ENCODE measurements around the gene WNK2.
"Not testable (repeated sequence)": the region's sequence is repeated elsewhere in the genome, so short reads cannot be mapped to it uniquely, and the experiment has no call there.

WNK2 gene

DNA sequence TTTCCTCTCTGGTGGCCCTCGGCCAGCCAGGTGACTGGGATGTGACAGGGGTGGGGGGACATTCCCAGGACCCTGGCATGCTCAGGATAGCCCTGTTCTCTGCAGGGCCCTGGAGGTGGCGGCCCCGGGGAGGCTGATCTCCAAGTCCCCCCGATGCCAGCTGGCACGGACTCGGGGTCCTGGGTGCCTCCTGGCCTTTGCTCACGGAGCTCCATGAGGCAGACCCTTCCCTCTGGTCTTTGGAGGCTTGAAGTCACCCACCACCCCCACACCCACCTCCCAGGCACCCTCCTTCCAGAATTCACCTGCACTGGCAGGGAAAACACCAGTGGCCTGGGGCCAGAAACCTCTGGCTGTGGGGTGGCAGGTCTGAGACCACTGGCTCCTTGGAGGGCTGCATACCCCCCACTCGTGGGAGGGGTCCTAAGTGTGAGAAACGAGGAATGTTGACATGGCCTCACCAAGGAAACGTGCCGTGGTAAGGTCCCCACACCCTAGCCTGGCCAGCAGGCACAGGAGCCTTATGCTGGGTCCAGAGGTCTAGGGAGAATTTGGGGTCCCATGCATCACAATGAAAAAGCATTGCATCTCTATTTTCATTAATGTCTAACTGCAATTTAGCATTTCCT is 136.8 kb downstream of the WNK2 start:
- no CpG with 5 or more reads among the region's 11 CpGs for WGBS, 2 donors (ENCODE audit: extremely low coverage in 2 of 2, insufficient read length in 2 of 2, insufficient replicate concordance in 1 of 2)
- no peak overlapping the region for H3K9ac ChIP-seq (ENCODE audit: low read depth, low read length, poor library complexity)
- peak overlapping the region; percentile 44 for H3K18ac ChIP-seq (ENCODE audit: low read length)
- no peaks in the 10 kb centered on the region for H3K27me3 ChIP-seq (ENCODE audit: control insufficient read depth in 3 of 3, insufficient read depth in 3 of 3, low read depth in 1 of 3, low read length in 3 of 3)
- H3K4ac ChIP-seq (ENCODE audit: low read length), result no peak overlapping the region
- H2BK5ac ChIP-seq (ENCODE audit: low read length), result no peak overlapping the region
- H3K14ac ChIP-seq (ENCODE audit: low read length), result peak overlapping the region; percentile 8
- no peaks in the 10 kb centered on the region for H3K9me3 ChIP-seq (replicated peaks in 1 of 2; ENCODE audit: control insufficient read depth in 2 of 2, insufficient read depth in 1 of 2, low read depth in 1 of 2, low read length in 2 of 2)
- H3K4me3 ChIP-seq (ENCODE audit: low read length in 2 of 2), result no peak overlapping the region
- no peak overlapping the region for H4K8ac ChIP-seq (ENCODE audit: low read depth, low read length)
- H2AK5ac ChIP-seq (ENCODE audit: low read depth, low read length), result no peak overlapping the region
- no peak overlapping the region for H2BK120ac ChIP-seq (ENCODE audit: low read depth, low read length)
- H3K4me2 ChIP-seq (ENCODE audit: insufficient read depth, low read length, poor library complexity, severe bottlenecking), result no peak overlapping the region
- H3K27ac ChIP-seq (replicated peaks; ENCODE audit: low read length), result no peak overlapping the region
- DNase-seq (ENCODE audit: low spot score), result no peak
- H2AFZ ChIP-seq (ENCODE audit: low read length), result no peak overlapping the region
- H4K91ac ChIP-seq (ENCODE audit: low read depth, low read length, poor library complexity), result no peak overlapping the region
- no peak overlapping the region for H3K23ac ChIP-seq (ENCODE audit: low read depth, low read length, poor library complexity)
- no peaks in the 10 kb centered on the region for H3K4me1 ChIP-seq (ENCODE audit: control insufficient read depth in 2 of 2, insufficient read depth in 1 of 2, low read depth in 1 of 2, low read length in 2 of 2)
- H2BK12ac ChIP-seq (ENCODE audit: low read length), result no peak overlapping the region
- H2BK15ac ChIP-seq (ENCODE audit: low read length), result no peak overlapping the region
- H3K79me1 ChIP-seq (ENCODE audit: low read depth, low read length), result peaks cover 1% of the 10 kb centered on the region
- H3K36me3 ChIP-seq (replicated peaks in 1 of 2; ENCODE audit: control insufficient read depth in 2 of 2, insufficient read depth in 2 of 2, low read length in 2 of 2), result no peaks in the 10 kb centered on the region

DNA sequence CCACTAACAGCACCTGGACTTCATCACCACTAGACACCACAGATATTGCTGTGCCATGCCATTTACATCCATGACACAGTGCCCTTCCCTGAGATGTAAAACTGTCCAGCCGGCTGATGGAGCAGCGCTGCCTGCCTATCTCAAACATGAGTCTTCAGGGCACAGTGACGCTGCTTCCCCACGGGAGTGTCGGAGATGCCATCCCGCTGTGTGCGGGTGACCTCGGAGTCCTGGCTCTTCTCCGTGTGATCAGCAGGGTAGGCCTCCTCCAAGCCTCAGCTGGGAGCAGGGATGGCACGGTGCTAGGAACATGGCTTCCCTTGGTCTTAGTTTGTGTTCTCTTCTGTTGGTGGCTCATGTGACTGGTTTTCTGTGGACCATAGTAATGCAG is 137.3 kb downstream of the WNK2 start:
- H2BK5ac ChIP-seq (ENCODE audit: low read length), result no peak overlapping the region
- H2BK12ac ChIP-seq (ENCODE audit: low read length), result no peak overlapping the region
- no peaks in the 10 kb centered on the region for H3K9me3 ChIP-seq (replicated peaks in 1 of 2; ENCODE audit: control insufficient read depth in 2 of 2, insufficient read depth in 1 of 2, low read depth in 1 of 2, low read length in 2 of 2)
- H3K23ac ChIP-seq (ENCODE audit: low read depth, low read length, poor library complexity), result no peak overlapping the region
- peak overlapping the region; percentile 5 for H4K91ac ChIP-seq (ENCODE audit: low read depth, low read length, poor library complexity)
- H3K4me1 ChIP-seq (ENCODE audit: control insufficient read depth in 2 of 2, insufficient read depth in 1 of 2, low read depth in 1 of 2, low read length in 2 of 2), result no peaks in the 10 kb centered on the region
- H3K36me3 ChIP-seq (replicated peaks in 1 of 2; ENCODE audit: control insufficient read depth in 2 of 2, insufficient read depth in 2 of 2, low read length in 2 of 2), result no peaks in the 10 kb centered on the region
- no peak for DNase-seq (ENCODE audit: low spot score)
- no peak overlapping the region for H3K14ac ChIP-seq (ENCODE audit: low read length)
- no peak overlapping the region for H3K27ac ChIP-seq (replicated peaks; ENCODE audit: low read length)
- H2AFZ ChIP-seq (ENCODE audit: low read length), result no peak overlapping the region
- peaks cover 1% of the 10 kb centered on the region for H3K79me1 ChIP-seq (ENCODE audit: low read depth, low read length)
- no peaks in the 10 kb centered on the region for H3K27me3 ChIP-seq (ENCODE audit: control insufficient read depth in 3 of 3, insufficient read depth in 3 of 3, low read depth in 1 of 3, low read length in 3 of 3)
- H3K4ac ChIP-seq (ENCODE audit: low read length), result no peak overlapping the region
- H2AK5ac ChIP-seq (ENCODE audit: low read depth, low read length), result no peak overlapping the region
- H3K4me2 ChIP-seq (ENCODE audit: insufficient read depth, low read length, poor library complexity, severe bottlenecking), result no peak overlapping the region
- no peak overlapping the region for H2BK120ac ChIP-seq (ENCODE audit: low read depth, low read length)
- no peak overlapping the region for H3K18ac ChIP-seq (ENCODE audit: low read length)
- H4K8ac ChIP-seq (ENCODE audit: low read depth, low read length), result no peak overlapping the region
- no CpG with 5 or more reads among the region's 10 CpGs for WGBS, 2 donors (ENCODE audit: extremely low coverage in 2 of 2, insufficient read length in 2 of 2, insufficient replicate concordance in 1 of 2)
- no peak overlapping the region for H3K4me3 ChIP-seq (ENCODE audit: low read length in 2 of 2)
- H2BK15ac ChIP-seq (ENCODE audit: low read length), result no peak overlapping the region
- H3K9ac ChIP-seq (ENCODE audit: low read depth, low read length, poor library complexity), result no peak overlapping the region

DNA sequence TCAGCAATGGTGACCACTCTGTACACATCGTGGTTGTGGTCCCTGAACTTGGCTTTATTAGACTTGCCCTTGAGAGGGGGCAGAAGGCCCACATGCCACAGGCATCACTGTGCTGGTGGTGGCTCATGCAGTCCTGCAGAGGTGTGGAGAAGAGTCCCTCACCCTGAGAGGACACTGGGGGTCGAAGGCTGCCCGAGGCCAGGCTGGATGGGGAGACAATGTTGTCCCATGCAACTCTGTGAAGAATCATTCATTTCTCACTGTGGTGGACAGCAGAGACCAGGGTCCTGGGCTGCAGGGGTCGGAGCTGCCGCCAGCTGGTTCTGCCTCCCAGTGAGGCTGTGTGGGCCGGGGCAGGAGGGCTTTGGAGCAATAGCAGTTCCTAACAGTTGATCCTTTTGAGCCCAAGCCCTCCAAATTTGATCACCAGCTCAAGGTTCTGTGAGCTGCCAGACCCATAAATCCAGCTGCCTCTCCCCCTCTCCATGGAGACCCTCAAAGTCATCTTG is 139.6 kb downstream of the WNK2 start:
- not testable (repeated sequence) for H3K9ac ChIP-seq (ENCODE audit: low read depth, low read length, poor library complexity); H3K36me3 ChIP-seq (replicated peaks in 1 of 2; ENCODE audit: control insufficient read depth in 2 of 2, insufficient read depth in 2 of 2, low read length in 2 of 2); H3K79me1 ChIP-seq (ENCODE audit: low read depth, low read length); H3K23ac ChIP-seq (ENCODE audit: low read depth, low read length, poor library complexity); H3K4me3 ChIP-seq (ENCODE audit: low read length in 2 of 2); H3K27me3 ChIP-seq (ENCODE audit: control insufficient read depth in 3 of 3, insufficient read depth in 3 of 3, low read depth in 1 of 3, low read length in 3 of 3); H3K27ac ChIP-seq (replicated peaks; ENCODE audit: low read length); H3K4me1 ChIP-seq (ENCODE audit: control insufficient read depth in 2 of 2, insufficient read depth in 1 of 2, low read depth in 1 of 2, low read length in 2 of 2); H2BK5ac ChIP-seq (ENCODE audit: low read length); H4K91ac ChIP-seq (ENCODE audit: low read depth, low read length, poor library complexity); DNase-seq (ENCODE audit: low spot score); H2BK120ac ChIP-seq (ENCODE audit: low read depth, low read length); H3K9me3 ChIP-seq (replicated peaks in 1 of 2; ENCODE audit: control insufficient read depth in 2 of 2, insufficient read depth in 1 of 2, low read depth in 1 of 2, low read length in 2 of 2); H2BK12ac ChIP-seq (ENCODE audit: low read length); H3K18ac ChIP-seq (ENCODE audit: low read length); H3K4ac ChIP-seq (ENCODE audit: low read length); H2AFZ ChIP-seq (ENCODE audit: low read length); H3K4me2 ChIP-seq (ENCODE audit: insufficient read depth, low read length, poor library complexity, severe bottlenecking); H2BK15ac ChIP-seq (ENCODE audit: low read length); H2AK5ac ChIP-seq (ENCODE audit: low read depth, low read length); H4K8ac ChIP-seq (ENCODE audit: low read depth, low read length)
- no CpG with 5 or more reads among the region's 6 CpGs for WGBS, 2 donors (ENCODE audit: extremely low coverage in 2 of 2, insufficient read length in 2 of 2, insufficient replicate concordance in 1 of 2)
- peak overlapping the region; percentile 8 for H3K14ac ChIP-seq (ENCODE audit: low read length)

DNA sequence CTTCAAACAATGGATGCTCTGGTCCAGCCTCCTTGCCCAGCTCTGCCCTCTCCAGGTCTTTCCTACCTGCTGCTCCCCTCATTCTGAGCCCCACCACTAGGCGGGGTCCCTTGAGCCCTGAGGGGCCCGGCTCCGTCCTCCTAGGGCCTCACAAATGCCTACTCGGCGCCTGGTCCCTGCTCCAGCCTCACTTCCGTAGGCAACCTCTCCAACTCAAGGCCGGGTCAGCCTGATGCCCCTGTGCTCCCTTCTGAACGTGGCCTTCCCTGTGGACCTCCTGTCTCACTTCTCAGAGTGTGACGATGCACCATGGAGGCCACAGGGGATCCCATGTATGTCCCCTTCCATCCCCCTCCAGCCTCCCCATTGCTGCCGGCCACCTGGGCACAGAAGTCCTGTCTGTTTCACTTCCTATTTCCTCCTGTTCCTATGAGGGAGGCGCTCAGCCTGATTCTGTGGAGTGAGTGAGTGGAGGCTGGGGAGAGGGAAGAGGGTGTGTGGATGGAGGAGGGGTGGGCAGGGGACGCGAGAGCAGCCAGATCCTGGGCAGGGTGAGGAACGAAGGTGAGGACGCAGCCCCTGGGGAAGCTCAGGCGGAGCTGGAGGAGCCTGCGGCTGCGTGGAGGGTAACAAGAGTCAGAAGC is 140.4 kb downstream of the WNK2 start:
- no CpG with 5 or more reads among the region's 18 CpGs for WGBS, 2 donors (ENCODE audit: extremely low coverage in 2 of 2, insufficient read length in 2 of 2, insufficient replicate concordance in 1 of 2)
- Histone ChIP-seq H2BK120ac (ENCODE audit: low read depth, low read length) (peak overlapping the region; percentile 56), H2BK5ac (ENCODE audit: low read length) (no peak overlapping the region), H3K18ac (ENCODE audit: low read length) (peak overlapping the region; percentile 13), H4K8ac (ENCODE audit: low read depth, low read length) (peak overlapping the region; percentile 43), H3K14ac (ENCODE audit: low read length) (no peak overlapping the region), H2BK12ac (ENCODE audit: low read length) (no peak overlapping the region), H3K4me1 (ENCODE audit: control insufficient read depth in 2 of 2, insufficient read depth in 1 of 2, low read depth in 1 of 2, low read length in 2 of 2) (no peaks in the 10 kb centered on the region), H3K36me3 (replicated peaks in 1 of 2; ENCODE audit: control insufficient read depth in 2 of 2, insufficient read depth in 2 of 2, low read length in 2 of 2) (no peaks in the 10 kb centered on the region), H3K9ac (ENCODE audit: low read depth, low read length, poor library complexity) (no peak overlapping the region), H3K9me3 (replicated peaks in 1 of 2; ENCODE audit: control insufficient read depth in 2 of 2, insufficient read depth in 1 of 2, low read depth in 1 of 2, low read length in 2 of 2) (no peaks in the 10 kb centered on the region), H3K27ac (replicated peaks; ENCODE audit: low read length) (no peak overlapping the region), H3K4me3 (ENCODE audit: low read length in 2 of 2) (no peak overlapping the region), H3K4ac (ENCODE audit: low read length) (no peak overlapping the region), H3K27me3 (ENCODE audit: control insufficient read depth in 3 of 3, insufficient read depth in 3 of 3, low read depth in 1 of 3, low read length in 3 of 3) (no peaks in the 10 kb centered on the region), H3K23ac (ENCODE audit: low read depth, low read length, poor library complexity) (no peak overlapping the region), H2AK5ac (ENCODE audit: low read depth, low read length) (peak overlapping the region; percentile 32), H2BK15ac (ENCODE audit: low read length) (no peak overlapping the region), H4K91ac (ENCODE audit: low read depth, low read length, poor library complexity) (no peak overlapping the region), H3K79me1 (ENCODE audit: low read depth, low read length) (peaks cover 1% of the 10 kb centered on the region), H2AFZ (ENCODE audit: low read length) (no peak overlapping the region), H3K4me2 (ENCODE audit: insufficient read depth, low read length, poor library complexity, severe bottlenecking) (no peak overlapping the region)
- no peak for DNase-seq (ENCODE audit: low spot score)

Measured in neuronal stem cell (in vitro differentiated cells).